Stomach (tissue), 9 donors: ENCODE data around the gene CD1E. TPM values are rescaled to one million over a fixed set of nuclear protein-coding genes. Genes with fewer than 3 reads are reported as not detected.

ENCODE experiments used
- DNase-seq, 2 donors: peaks; one replicate each; pipeline versions ENCODE4 v3.0.0 to v3.0.0-alpha.2; 2013 to 2019
- H3K27ac ChIP-seq, 5 donors: fragments of 200-600 bp in 4 of 5; sonication (generic) in 4 of 5; one replicate each; pipeline ENCODE4 v1.5.1; 2013 to 2019; ENCODE audit warnings: mild to moderate bottlenecking in 1 of 5, moderate library complexity in 1 of 5
- H3K27me3 ChIP-seq, 3 donors: fragments of 200-600 bp; sonication (generic); one replicate each; pipeline ENCODE4 v1.5.1; 2017 to 2019; ENCODE audit warnings: mixed run types in 1 of 3
- H3K36me3 ChIP-seq, 4 donors: fragments of 200-600 bp; sonication (generic); 1 replicate in 3 of 4; 2 replicates in 1 of 4; pipeline ENCODE4 v1.5.1; 2016 to 2019
- H3K4me1 ChIP-seq, 4 donors: fragments of 200-600 bp; sonication (generic); one replicate each; pipeline ENCODE4 v1.5.1; 2016 to 2019
- H3K4me3 ChIP-seq, 4 donors: fragments of 200-600 bp; sonication (generic) in 3 of 4; one replicate each; pipeline ENCODE4 v1.5.1; 2016 to 2019; ENCODE audit warnings: mild to moderate bottlenecking in 1 of 4
- H3K9me3 ChIP-seq, 4 donors: fragments of 200-600 bp; sonication (generic); one replicate each; pipeline ENCODE4 v1.5.1; 2016 to 2019
- EP300 ChIP-seq: sonication (generic); formaldehyde crosslinking; IDR thresholded peaks from one replicate; pipeline ENCODE4 v1.6.1; 2017; ENCODE audit warnings: antibody characterized with exemption
- POLR2A ChIP-seq, 4 donors: fragments of 450-650 bp; IDR thresholded peaks; one replicate each; pipeline ENCODE4 v1.6.1; 2016; ENCODE audit warnings: antibody characterized with exemption in 4 of 4, control low read depth in 2 of 4, mild to moderate bottlenecking in 1 of 4, moderate library complexity in 1 of 4
- POLR2AphosphoS5 ChIP-seq, 3 donors: sonication (generic); formaldehyde crosslinking; IDR thresholded peaks; one replicate each; pipeline ENCODE4 v1.6.1; 2016; ENCODE audit warnings: antibody characterized with exemption in 3 of 3
- WGBS, 5 donors: extraction: QIAGEN DNeasy Blood & Tissue Kit in 3 of 5; methylation state at CpG; one replicate each; pipeline versions ENCODE4 v1.1.5 to v1.1.7; 2013 to 2018; 5-methylcytosine and 5-hydroxymethylcytosine counted together
- intact Hi-C: fragments of 100-400 bp; cut with DNase I; formaldehyde crosslinking; loops from one replicate; pipeline ENCODE4 v1.15.1; 2023; ENCODE audit warnings: low total_unique reads
- polyA plus RNA-seq, 3 donors: library from polyadenylated mRNA; stranded (reverse); fragments of 200-250 nt; gene quantifications; one replicate each; pipeline ENCODE4 v1.2.3, GENCODE V29; 2013
- total RNA-seq, 5 donors: library from RNA; depleted of rRNA; stranded (reverse); fragments of >200 nt; gene quantifications; one replicate each; pipeline versions ENCODE4 v1.1.0 to v1.2.3, GENCODE V29; 2014 to 2016
- TF ChIP-seq, protein P1 (sequence below), 7 experiments: fragments of 450-650 bp in 4 of 7; fragments of 200-600 bp in 3 of 7; sonication (generic) in 3 of 7; IDR thresholded peaks; one replicate each; pipeline ENCODE4 v1.5.1; 2016 to 2019; ENCODE audit warnings: antibody characterized with exemption in 7 of 7, control low read depth in 2 of 7, mild to moderate bottlenecking in 1 of 7
- donor health status: healthy with polysubstance abuse.
- donor health status: Bipolar disorder and iron deficiency.
- donor health status: healthy.

CD1E gene
- total and polyA plus RNA-seq, 8 donors: 0.53 to 0.92 TPM; not detected in 6

DNA sequence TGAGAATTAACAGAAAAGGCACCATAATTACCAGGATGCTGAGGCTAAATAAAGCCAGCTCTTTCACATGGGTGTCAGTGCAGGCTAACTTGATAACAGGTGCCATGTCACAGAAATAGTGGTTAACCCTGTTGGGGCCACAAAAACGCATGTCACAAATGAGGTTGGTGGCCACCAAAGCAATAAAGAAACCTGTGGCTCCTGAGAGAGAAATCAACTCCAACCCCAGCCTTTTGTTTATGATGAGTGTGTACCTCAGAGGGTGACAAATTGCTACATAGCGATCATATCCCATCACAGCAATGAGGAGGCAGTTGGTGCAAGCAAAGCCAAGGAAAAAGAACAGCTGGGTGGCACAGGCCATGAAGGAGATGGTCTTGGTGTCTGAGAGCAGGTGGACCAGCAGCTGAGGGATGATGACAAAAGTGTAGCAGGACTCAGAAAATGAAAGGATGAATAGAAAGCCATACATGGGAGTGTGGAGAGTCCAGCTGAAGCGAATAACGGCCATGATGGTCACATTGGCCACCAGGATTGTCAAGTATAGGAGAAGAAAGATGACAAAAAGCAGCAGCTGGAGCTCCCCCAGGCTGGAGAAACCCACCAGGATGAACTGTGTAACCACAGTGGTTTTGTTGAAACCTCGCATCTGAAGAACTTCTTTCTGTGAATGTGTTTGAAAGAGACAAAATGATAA, 45.3 kb downstream of the CD1E start, which contains the start of gene OR10T2:
Gene OR10T2 (minus strand): TSS at position 649 of the 697 bp plus-strand sequence. CDS start 0 bp downstream, at position 649.
- DNase-seq: no peak
- Histone ChIP-seq H3K36me3 (no peaks in the 10 kb centered on the region), H3K9me3 (no peaks in the 10 kb centered on the region), H3K4me1 (no peaks in the 10 kb centered on the region), H3K4me3 (no peak within 1 kb of the TSS), H3K27ac (no peak within 1 kb of the TSS), H3K27me3 (no peaks in the 10 kb centered on the region)
- WGBS, 5 donors: 68 to 84% (median 76%) methylated on average over 5 of the region's 5 CpGs
- TF ChIP-seq POLR2A (IDR thresholded peaks at IDR 0.05): no peak
- TF ChIP-seq POLR2AphosphoS5 (IDR thresholded peaks at IDR 0.05): no peak
- TF ChIP-seq EP300: no peak
- TF ChIP-seq, protein P1, sequence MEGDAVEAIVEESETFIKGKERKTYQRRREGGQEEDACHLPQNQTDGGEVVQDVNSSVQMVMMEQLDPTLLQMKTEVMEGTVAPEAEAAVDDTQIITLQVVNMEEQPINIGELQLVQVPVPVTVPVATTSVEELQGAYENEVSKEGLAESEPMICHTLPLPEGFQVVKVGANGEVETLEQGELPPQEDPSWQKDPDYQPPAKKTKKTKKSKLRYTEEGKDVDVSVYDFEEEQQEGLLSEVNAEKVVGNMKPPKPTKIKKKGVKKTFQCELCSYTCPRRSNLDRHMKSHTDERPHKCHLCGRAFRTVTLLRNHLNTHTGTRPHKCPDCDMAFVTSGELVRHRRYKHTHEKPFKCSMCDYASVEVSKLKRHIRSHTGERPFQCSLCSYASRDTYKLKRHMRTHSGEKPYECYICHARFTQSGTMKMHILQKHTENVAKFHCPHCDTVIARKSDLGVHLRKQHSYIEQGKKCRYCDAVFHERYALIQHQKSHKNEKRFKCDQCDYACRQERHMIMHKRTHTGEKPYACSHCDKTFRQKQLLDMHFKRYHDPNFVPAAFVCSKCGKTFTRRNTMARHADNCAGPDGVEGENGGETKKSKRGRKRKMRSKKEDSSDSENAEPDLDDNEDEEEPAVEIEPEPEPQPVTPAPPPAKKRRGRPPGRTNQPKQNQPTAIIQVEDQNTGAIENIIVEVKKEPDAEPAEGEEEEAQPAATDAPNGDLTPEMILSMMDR (IDR thresholded peaks at IDR 0.05): no peak
- intact Hi-C loops: no loop called here

DNA sequence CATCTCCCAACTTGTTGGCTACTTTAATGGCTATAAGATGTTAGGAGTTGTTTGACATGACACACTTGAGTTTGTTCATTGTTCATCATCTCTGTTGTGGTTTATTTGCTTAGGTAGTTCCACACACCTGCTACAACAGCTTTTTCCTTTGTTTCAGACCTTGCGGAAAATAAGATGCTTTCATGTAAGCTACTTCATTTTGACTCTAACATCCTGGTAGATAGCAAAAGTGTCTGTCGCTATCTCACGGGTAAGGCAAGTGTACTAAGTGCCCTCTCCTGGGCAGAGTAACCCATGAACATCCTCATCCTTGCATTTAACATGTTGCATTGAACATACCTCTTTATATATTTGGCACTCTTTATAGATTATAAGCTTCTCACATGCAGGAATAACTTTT, 47.2 kb downstream of the CD1E start:
- TF ChIP-seq POLR2AphosphoS5 (IDR thresholded peaks at IDR 0.05) (no peak), POLR2A (IDR thresholded peaks at IDR 0.05) (no peak), EP300 (no peak)
- TF ChIP-seq, protein P1 (IDR thresholded peaks at IDR 0.05): no peak
- Histone ChIP-seq H3K36me3 (no peaks in the 10 kb centered on the region), H3K27ac (no peak overlapping the region), H3K4me3 (no peak overlapping the region), H3K9me3 (no peaks in the 10 kb centered on the region), H3K27me3 (no peaks in the 10 kb centered on the region), H3K4me1 (no peaks in the 10 kb centered on the region)
- no peak for DNase-seq
- intact Hi-C loops: no loop called here
- 70 to 83% (median 76%) methylated on average over 3 of the region's 3 CpGs for WGBS, 5 donors

DNA sequence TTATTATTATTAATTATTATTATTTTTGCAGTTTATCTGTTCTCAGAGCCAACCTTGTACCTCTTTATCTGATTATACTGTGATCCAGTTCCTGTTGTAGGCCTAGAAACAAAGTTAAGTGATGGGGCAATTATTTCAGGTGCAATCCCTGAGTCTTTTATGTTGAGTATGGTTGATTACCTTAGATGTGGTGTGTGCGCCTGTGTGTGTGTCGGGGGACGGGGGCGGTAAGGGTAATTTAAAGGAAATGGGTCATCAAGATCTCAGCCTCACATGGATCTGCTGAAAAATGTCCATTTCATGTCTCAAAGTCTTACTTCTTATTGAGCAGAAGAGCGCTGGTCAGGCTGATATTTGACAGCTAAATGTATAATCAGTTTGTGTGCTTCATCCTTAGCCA, 53.4 kb downstream of the CD1E start:
- TF ChIP-seq, protein P1 (IDR thresholded peaks at IDR 0.05): no peak
- TF ChIP-seq POLR2AphosphoS5 (IDR thresholded peaks at IDR 0.05): no peak
- WGBS, 5 donors: 72 to 88% (median 77%) methylated on average over 5 of the region's 5 CpGs
- no peaks in the 10 kb centered on the region for H3K4me1 ChIP-seq
- no peaks in the 10 kb centered on the region for H3K9me3 ChIP-seq
- intact Hi-C loops: no loop called here
- H3K27me3 ChIP-seq: no peaks in the 10 kb centered on the region
- H3K36me3 ChIP-seq: no peaks in the 10 kb centered on the region
- H3K4me3 ChIP-seq: no peak overlapping the region
- no peak overlapping the region for H3K27ac ChIP-seq
- no peak for DNase-seq

Other genes starting within 250 kb of the CD1E start
- gene CD1D, start 173.0 kb upstream of the CD1E start, total RNA-seq: 1 to 10 TPM in 2 of 5 donors, not detected in 3; 1.9 to 2.6 TPM
- gene CD1D, start 173.0 kb upstream of the CD1E start, polyA plus RNA-seq: 1 to 10 TPM in 1 of 3 donors, under 1 TPM in 2; 0.93 to 2.1 (median 1.00) TPM
- not detected for gene CD1A, start 99.5 kb upstream of the CD1E start, total RNA-seq
- under 1 TPM in 1 of 3 donors, not detected in 2; 0.10 TPM for gene CD1A, start 99.5 kb upstream of the CD1E start, polyA plus RNA-seq
- gene CD1C, start 64.0 kb upstream of the CD1E start, total RNA-seq: 1 to 10 TPM in 2 of 5 donors, not detected in 3; 1.8 to 2.8 TPM
- gene CD1C, start 64.0 kb upstream of the CD1E start, polyA plus RNA-seq: 1 to 10 TPM in 1 of 3 donors, not detected in 2; 1.1 TPM
- gene CD1B, start 22.4 kb upstream of the CD1E start, total RNA-seq: 1 to 10 TPM in 1 of 5 donors, not detected in 4; 1.2 TPM
- gene CD1B, start 22.4 kb upstream of the CD1E start, polyA plus RNA-seq: not detected
- gene OR10T2, start 45.6 kb downstream of the CD1E start, total RNA-seq: not detected
- gene OR10T2, start 45.6 kb downstream of the CD1E start, polyA plus RNA-seq: not detected
- gene OR10K2, start 72.3 kb downstream of the CD1E start, total RNA-seq: not detected
- not detected for gene OR10K2, start 72.3 kb downstream of the CD1E start, polyA plus RNA-seq
- not detected for gene OR10K1, start 107.9 kb downstream of the CD1E start, total RNA-seq
- not detected for gene OR10K1, start 107.9 kb downstream of the CD1E start, polyA plus RNA-seq
- gene OR10R2, start 118.3 kb downstream of the CD1E start, total RNA-seq: not detected
- not detected for gene OR10R2, start 118.3 kb downstream of the CD1E start, polyA plus RNA-seq
- gene OR6Y1, start 200.5 kb downstream of the CD1E start, total RNA-seq: not detected
- not detected for gene OR6Y1, start 200.5 kb downstream of the CD1E start, polyA plus RNA-seq
- gene OR6P1, start 216.7 kb downstream of the CD1E start, total RNA-seq: not detected
- not detected for gene OR6P1, start 216.7 kb downstream of the CD1E start, polyA plus RNA-seq
- gene OR10X1, start 226.0 kb downstream of the CD1E start, total RNA-seq: not detected
- not detected for gene OR10X1, start 226.0 kb downstream of the CD1E start, polyA plus RNA-seq